Dendritic cell treated with granulocyte-macrophage colony-stimulating factor and Interleukin-4, amounts not matched to agents 40 ng/mL and 50 ng/mL, for 4 days (primary cell): Measurements from ENCODE around the gene CD93.

Experiments used
- H3K27ac Mint-ChIP-seq: one replicate; pipeline ENCODE4 v1.8.0; 2022; ENCODE audit warnings: mild to moderate bottlenecking, mixed read lengths
- H3K27me3 Mint-ChIP-seq: one replicate; pipeline ENCODE4 v1.8.0; 2022; ENCODE audit warnings: mild to moderate bottlenecking, mixed read lengths
- H3K36me3 Mint-ChIP-seq: one replicate; pipeline ENCODE4 v1.8.0; 2022; ENCODE audit warnings: low read depth, mixed read lengths
- H3K4me1 Mint-ChIP-seq: one replicate; pipeline ENCODE4 v1.8.0; 2022; ENCODE audit warnings: low read depth, mixed read lengths
- H3K4me3 Mint-ChIP-seq: one replicate; pipeline ENCODE4 v1.8.0; 2022; ENCODE audit warnings: mild to moderate bottlenecking, moderate library complexity, mixed read lengths
- H3K9me3 Mint-ChIP-seq: one replicate; pipeline ENCODE4 v1.8.0; 2022; ENCODE audit warnings: mixed read lengths
- intact Hi-C: fragments of 100-400 bp; cut with micrococcal nuclease; formaldehyde crosslinking; loops from one replicate; pipeline ENCODE4 v1.15.0; 2022

The CD93 gene

DNA sequence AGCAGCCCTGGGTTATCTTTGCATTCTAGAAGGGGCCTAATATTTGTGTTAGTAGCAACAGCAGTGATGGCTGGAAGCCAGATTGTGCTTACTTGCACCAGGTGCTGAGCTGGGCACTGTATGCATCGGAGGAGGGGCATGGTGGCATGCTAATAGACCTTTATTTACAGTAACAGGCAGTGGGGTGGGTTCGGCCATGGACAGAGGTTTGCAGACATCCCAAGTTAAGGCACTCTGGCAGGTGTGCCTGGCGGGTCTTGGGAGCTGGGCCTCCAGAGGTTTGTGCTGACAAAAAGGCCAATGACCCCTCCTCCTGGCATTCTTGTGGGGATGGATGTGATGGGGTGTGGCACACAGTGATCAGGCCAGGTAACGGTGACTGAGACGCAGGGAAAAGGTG, 39.0 kb upstream of the CD93 start:
- intact Hi-C loops: no loop called here
- Mint-ChIP-seq H3K27me3 (peaks cover 4% of the 10 kb centered on the region), H3K4me3 (no peak overlapping the region), H3K4me1 (peaks cover 93% of the 10 kb centered on the region), H3K36me3 (no peaks in the 10 kb centered on the region), H3K27ac (peak overlapping the region; percentile 96), H3K9me3 (no peaks in the 10 kb centered on the region)

- Mint-ChIP-seq H3K9me3 (no peaks in the 10 kb centered on the region), H3K27me3 (peaks cover 5% of the 10 kb centered on the region), H3K4me3 (no peak overlapping the region), H3K36me3 (no peaks in the 10 kb centered on the region), H3K4me1 (peaks cover 93% of the 10 kb centered on the region), H3K27ac (peak overlapping the region; percentile 96)
- intact Hi-C loops: no loop called here
Measured at GRCh38 chr20:23123886-23124285, 37.8 kb upstream of the CD93 start.

DNA sequence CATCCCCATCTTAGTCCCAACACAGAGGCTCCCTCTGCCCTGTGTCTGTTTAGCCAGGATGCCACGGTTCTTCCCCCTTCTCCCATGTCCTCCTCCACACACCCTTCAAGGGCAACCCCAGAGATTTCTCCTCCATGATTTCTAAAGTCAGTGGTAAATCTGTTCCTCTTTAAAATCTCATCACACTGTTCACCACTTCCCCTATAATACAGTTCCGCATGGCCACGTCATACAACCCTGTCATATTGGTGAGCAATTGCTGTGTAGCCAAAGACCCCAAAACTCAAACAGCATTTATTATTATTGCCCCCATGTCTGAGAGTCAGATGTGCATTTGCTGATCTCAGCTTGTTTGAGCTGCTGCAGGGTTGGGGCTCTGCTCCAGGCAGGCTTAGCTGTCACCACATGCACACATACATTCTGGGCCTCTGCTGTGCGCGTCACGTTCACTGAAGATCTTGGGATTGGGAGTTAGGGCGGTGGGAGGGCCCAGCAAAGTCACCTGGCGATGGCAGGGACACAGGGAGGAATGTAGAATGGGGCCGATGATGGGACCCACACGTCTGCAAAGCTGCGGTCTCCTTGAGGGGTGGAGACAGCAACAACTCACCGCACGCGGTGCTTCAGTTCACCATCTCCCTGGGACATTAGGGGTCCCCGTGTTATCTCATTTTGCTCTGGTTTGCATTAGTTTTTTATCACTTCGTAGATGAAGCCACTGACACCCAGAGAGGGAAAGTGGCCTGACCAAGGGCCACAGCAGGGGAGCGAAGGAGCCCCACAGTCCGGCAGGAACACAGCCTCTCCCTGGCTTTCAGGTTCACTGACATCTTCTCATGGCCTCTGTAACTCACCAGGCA, 36.9 kb upstream of the CD93 start:
- no peaks in the 10 kb centered on the region for H3K9me3 Mint-ChIP-seq
- H3K4me1 Mint-ChIP-seq: peaks cover 93% of the 10 kb centered on the region
- peaks cover 5% of the 10 kb centered on the region for H3K27me3 Mint-ChIP-seq
- intact Hi-C loops: no loop called here
- no peaks in the 10 kb centered on the region for H3K36me3 Mint-ChIP-seq
- peak overlapping the region; percentile 96 for H3K27ac Mint-ChIP-seq
- no peak overlapping the region for H3K4me3 Mint-ChIP-seq

DNA sequence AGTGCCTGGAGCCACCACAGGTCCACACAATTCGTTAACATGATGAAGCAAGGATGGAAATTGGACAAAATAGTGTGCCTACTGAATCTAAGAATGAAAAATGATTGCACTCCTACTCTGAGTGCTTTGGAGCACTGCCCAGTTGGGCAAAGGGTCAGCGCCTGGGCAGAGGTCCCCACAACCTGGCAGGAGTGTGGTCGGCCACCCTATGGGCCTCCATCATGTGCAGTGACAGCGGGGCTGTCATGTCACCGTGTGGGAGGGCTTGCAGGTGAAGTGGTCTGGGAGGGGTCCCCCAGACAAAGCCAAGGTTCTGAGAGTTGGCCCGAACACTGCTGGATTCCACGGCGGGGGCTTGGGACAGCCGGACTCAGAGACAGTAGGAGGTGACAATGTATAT, 36.2 kb upstream of the CD93 start:
- Mint-ChIP-seq H3K4me3 (no peak overlapping the region), H3K36me3 (no peaks in the 10 kb centered on the region), H3K27me3 (peaks cover 5% of the 10 kb centered on the region), H3K9me3 (no peaks in the 10 kb centered on the region), H3K27ac (peak overlapping the region; percentile 81), H3K4me1 (peaks cover 93% of the 10 kb centered on the region)
- intact Hi-C loops: no loop called here

DNA sequence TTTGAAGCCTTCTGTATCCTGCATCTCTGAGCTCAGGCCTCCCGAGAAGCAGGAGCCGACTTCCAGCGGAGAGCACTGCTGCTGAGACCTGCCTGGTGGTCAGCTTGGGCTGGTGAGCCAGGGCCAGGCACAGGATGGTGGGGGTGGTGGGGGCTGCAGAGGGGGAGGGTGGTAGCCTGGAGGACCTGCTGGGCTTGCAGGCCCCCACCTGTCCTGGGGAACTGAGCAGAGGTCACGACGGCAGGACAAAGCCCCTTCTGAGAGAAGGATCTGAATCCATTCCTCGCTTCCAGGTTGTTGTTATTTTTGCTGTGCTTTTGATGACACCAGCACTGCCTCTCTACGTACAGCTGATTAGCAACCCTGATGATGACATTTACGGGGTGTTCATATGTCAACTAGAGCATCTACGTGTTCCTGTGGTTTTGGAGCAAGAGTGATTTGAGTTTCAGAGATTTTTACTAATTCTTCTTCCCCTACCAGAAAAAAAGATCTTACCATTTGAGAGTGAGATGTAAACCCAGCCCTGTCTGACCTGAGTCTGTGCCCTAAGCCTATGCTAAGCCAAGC, 35.7 kb upstream of the CD93 start:
- peaks cover 93% of the 10 kb centered on the region for H3K4me1 Mint-ChIP-seq
- no peak overlapping the region for H3K4me3 Mint-ChIP-seq
- no peaks in the 10 kb centered on the region for H3K9me3 Mint-ChIP-seq
- H3K27me3 Mint-ChIP-seq: peaks cover 5% of the 10 kb centered on the region
- intact Hi-C loops: no loop called here
- no peaks in the 10 kb centered on the region for H3K36me3 Mint-ChIP-seq
- peak overlapping the region; percentile 81 for H3K27ac Mint-ChIP-seq

GRCh38 chr20:23120936-23121750, 35.0 kb upstream of the CD93 start:
- Mint-ChIP-seq H3K27me3 (peaks cover 5% of the 10 kb centered on the region), H3K27ac (peak overlapping the region; percentile 81), H3K4me1 (peaks cover 93% of the 10 kb centered on the region), H3K36me3 (no peaks in the 10 kb centered on the region), H3K4me3 (peak overlapping the region; percentile 19), H3K9me3 (no peaks in the 10 kb centered on the region)
- intact Hi-C loops: no loop called here

GRCh38 chr20:23120261-23120660, 34.1 kb upstream of the CD93 start:
- Mint-ChIP-seq H3K27ac (peak overlapping the region; percentile 81), H3K4me3 (peak overlapping the region; percentile 26), H3K4me1 (peaks cover 89% of the 10 kb centered on the region), H3K27me3 (peaks cover 5% of the 10 kb centered on the region), H3K36me3 (no peaks in the 10 kb centered on the region), H3K9me3 (no peaks in the 10 kb centered on the region)
- intact Hi-C loops: no loop called here

GRCh38 chr20:23119456-23120216, 33.5 kb upstream of the CD93 start:
- Mint-ChIP-seq H3K36me3 (no peaks in the 10 kb centered on the region), H3K27me3 (peaks cover 5% of the 10 kb centered on the region), H3K4me3 (peak overlapping the region; percentile 26), H3K9me3 (no peaks in the 10 kb centered on the region), H3K4me1 (peaks cover 89% of the 10 kb centered on the region), H3K27ac (peak overlapping the region; percentile 81)
- intact Hi-C loops: loop anchor here (5.0 to 10.0 kb wide), 3 partner anchors 33 to 65 kb away; no protein-coding TSS in a partner anchor

- H3K4me1 Mint-ChIP-seq: peaks cover 89% of the 10 kb centered on the region
- no peaks in the 10 kb centered on the region for H3K36me3 Mint-ChIP-seq
- H3K27me3 Mint-ChIP-seq: peaks cover 5% of the 10 kb centered on the region
- no peak overlapping the region for H3K4me3 Mint-ChIP-seq
- H3K27ac Mint-ChIP-seq: peak overlapping the region; percentile 81
- H3K9me3 Mint-ChIP-seq: no peaks in the 10 kb centered on the region
- intact Hi-C loops: loop anchor here (5.0 to 10.0 kb wide), 3 partner anchors 34 to 64 kb away; no protein-coding TSS in a partner anchor
Measured at GRCh38 chr20:23118766-23119165, 32.6 kb upstream of the CD93 start.

GRCh38 chr20:23118144-23118543, 32.0 kb upstream of the CD93 start:
- Mint-ChIP-seq H3K27ac (peak overlapping the region; percentile 81), H3K9me3 (no peaks in the 10 kb centered on the region), H3K36me3 (no peaks in the 10 kb centered on the region), H3K27me3 (peaks cover 5% of the 10 kb centered on the region), H3K4me1 (peaks cover 92% of the 10 kb centered on the region), H3K4me3 (no peak overlapping the region)
- intact Hi-C loops: loop anchor here (5.0 to 10.0 kb wide), 3 partner anchors 34 to 63 kb away; no protein-coding TSS in a partner anchor

DNA sequence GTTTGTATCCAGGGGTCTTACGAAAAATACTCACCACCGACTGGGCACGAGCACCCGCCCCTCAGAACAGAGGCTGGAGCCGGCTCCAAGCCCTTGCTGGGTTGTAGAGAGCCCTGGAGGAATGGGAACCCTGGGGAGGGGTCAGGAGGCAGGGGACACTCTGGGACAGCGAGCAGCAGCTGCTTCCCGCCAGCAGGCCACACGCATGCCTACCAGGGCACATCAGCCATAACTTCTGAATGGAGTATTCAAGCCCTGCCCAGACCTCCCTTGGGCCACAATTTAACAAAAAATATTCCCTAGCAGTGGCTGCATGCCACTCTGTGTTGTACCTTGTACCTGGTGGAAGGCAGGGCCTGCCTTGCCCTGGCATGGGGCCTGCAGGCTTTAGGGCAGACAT, 31.6 kb upstream of the CD93 start:
- Mint-ChIP-seq H3K4me1 (peaks cover 92% of the 10 kb centered on the region), H3K36me3 (no peaks in the 10 kb centered on the region), H3K4me3 (no peak overlapping the region), H3K9me3 (no peaks in the 10 kb centered on the region), H3K27me3 (peaks cover 5% of the 10 kb centered on the region), H3K27ac (peak overlapping the region; percentile 81)
- intact Hi-C loops: loop anchor here (2.0 to 10.0 kb wide), 4 partner anchors 15 to 63 kb away; no protein-coding TSS in a partner anchor

DNA sequence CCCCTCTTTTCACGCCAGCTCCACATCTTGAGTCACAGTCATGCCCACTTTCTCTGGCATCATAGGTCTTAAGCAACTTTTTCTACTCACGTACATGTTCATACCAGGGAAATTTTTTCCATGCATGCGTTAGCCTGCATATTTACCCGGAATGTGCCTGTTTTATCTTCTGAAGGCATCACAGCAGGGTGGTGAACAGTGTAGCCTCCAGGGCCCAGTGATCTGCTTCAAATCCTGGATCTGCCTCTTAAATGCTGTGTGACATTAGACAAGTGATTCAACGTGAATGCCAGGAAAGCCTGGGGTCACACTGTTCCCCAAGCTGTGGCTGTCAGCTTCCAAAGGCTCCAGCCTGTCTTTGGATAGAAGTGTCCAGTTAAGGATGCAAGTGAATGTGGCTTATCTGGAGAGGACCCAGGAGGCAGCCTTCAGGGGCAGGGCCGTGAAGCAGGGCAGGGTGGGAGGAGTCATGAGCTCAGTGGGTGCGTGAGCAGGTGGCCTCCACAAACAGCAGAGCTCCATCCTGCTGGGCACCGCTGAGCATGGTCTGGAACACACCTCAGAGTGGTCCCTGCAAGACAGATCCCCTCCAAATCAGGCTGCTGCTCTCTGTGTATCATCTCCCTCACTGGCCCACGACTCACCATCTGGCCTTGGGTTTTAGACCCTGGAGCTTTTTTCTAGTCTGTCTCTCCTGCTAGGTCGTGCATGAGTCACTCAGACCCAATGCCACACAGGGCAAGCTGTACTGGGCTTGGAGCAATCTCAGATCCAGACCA, 30.4 kb upstream of the CD93 start:
- Mint-ChIP-seq H3K4me3 (peak overlapping the region; percentile 53), H3K4me1 (peaks cover 94% of the 10 kb centered on the region), H3K27me3 (peaks cover 5% of the 10 kb centered on the region), H3K27ac (peak overlapping the region; percentile 81), H3K9me3 (no peaks in the 10 kb centered on the region), H3K36me3 (no peaks in the 10 kb centered on the region)
- intact Hi-C loops: loop anchor here (2.0 to 10.0 kb wide), 4 partner anchors 16 to 62 kb away; no protein-coding TSS in a partner anchor
